ENCODE results near the gene BAZ2B.

DNA sequence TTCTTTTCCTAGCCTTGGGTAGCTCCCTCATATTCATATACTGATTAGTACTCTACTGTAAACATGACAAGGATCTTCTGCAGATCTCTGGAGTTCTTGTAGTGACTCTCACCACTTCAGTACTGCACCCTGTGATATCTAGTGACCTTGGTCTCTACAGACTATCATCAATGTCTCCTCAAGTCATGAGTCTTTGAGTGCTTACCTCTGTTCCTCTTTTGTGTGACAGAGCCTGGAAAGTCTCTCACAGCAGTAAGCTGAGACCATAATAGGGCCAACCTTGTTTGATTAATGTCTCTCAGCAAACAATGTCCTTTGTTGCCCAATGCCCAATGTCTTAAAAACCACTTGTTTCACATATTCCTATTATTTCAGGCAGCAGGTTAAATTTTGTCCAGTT lies 34.2 kb upstream of the BAZ2B start:
- TF ChIP-seq, protein P1, sequence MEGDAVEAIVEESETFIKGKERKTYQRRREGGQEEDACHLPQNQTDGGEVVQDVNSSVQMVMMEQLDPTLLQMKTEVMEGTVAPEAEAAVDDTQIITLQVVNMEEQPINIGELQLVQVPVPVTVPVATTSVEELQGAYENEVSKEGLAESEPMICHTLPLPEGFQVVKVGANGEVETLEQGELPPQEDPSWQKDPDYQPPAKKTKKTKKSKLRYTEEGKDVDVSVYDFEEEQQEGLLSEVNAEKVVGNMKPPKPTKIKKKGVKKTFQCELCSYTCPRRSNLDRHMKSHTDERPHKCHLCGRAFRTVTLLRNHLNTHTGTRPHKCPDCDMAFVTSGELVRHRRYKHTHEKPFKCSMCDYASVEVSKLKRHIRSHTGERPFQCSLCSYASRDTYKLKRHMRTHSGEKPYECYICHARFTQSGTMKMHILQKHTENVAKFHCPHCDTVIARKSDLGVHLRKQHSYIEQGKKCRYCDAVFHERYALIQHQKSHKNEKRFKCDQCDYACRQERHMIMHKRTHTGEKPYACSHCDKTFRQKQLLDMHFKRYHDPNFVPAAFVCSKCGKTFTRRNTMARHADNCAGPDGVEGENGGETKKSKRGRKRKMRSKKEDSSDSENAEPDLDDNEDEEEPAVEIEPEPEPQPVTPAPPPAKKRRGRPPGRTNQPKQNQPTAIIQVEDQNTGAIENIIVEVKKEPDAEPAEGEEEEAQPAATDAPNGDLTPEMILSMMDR (IDR thresholded peaks at IDR 0.05; ENCODE audit: borderline replicate concordance, extremely low read depth, low read length, poor library complexity, severe bottlenecking): no peak
- TF ChIP-seq EZH2 (IDR thresholded peaks at IDR 0.05; ENCODE audit: borderline replicate concordance, low read depth, low read length, severe bottlenecking): no peak
